ENCODE results near the gene CARS1.
A peak's percentile ranks its signal among the peaks of the same experiment; 100 is the strongest.

Gene CARS1

DNA sequence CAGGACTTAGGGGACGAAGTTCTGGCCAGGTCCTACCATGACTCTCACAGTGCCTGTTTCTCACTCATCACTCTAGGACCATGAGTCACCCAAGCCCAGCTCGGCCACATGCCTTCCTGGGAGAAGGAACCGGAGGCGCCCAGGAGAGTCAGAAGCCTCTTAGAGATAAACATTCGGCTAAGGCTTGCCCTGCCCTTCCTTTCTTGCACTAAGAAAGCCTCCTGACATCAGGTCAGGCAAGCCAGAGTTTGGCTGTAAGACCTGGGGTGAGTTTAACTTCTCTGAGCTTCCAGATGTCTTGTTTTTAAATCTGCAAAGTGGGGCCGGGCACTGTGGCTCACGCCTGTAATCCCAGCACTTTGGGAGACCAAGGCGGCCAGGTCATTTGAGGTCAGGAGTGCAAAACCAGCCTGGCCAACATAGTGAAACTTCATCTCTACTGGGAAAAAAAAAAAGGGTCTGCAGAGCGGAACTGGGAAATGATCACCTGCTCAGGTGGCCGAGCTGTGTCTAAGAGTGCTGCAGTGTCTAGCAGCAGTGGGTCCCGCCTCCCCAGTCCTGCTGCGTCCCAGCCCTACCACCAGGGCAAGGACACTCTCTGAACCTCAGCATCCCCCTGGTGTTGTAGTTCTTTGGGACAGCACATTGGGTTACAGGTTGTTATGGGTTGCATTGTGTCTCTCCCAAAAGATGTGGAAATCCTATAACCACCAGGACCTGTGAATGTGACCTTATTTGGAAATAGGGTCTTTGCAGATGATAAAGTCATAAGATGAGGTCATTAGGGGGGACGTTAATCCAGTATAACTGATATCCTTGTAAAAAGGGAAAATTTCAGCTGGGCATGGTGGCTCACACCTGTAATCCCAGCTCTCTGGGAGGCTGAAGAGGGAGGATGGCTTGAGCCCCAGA, 1.8 kb upstream of the CARS1 start:
- H3K4me3 Mint-ChIP-seq = peak overlapping the region; percentile 75 to 81 (median 79)
- H3K27ac Mint-ChIP-seq = no peak overlapping the region
- TF ChIP-seq, protein P1, sequence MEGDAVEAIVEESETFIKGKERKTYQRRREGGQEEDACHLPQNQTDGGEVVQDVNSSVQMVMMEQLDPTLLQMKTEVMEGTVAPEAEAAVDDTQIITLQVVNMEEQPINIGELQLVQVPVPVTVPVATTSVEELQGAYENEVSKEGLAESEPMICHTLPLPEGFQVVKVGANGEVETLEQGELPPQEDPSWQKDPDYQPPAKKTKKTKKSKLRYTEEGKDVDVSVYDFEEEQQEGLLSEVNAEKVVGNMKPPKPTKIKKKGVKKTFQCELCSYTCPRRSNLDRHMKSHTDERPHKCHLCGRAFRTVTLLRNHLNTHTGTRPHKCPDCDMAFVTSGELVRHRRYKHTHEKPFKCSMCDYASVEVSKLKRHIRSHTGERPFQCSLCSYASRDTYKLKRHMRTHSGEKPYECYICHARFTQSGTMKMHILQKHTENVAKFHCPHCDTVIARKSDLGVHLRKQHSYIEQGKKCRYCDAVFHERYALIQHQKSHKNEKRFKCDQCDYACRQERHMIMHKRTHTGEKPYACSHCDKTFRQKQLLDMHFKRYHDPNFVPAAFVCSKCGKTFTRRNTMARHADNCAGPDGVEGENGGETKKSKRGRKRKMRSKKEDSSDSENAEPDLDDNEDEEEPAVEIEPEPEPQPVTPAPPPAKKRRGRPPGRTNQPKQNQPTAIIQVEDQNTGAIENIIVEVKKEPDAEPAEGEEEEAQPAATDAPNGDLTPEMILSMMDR (IDR thresholded peaks at IDR 0.05; ENCODE audit: unreplicated experiment in 3 of 3) = no peak
- no peaks in the 10 kb centered on the region for H3K36me3 Mint-ChIP-seq (ENCODE audit: low read depth)
- H3K4me1 Mint-ChIP-seq = peaks cover 8% of the 10 kb centered on the region
- H3K9me3 Mint-ChIP-seq = no peaks in the 10 kb centered on the region
- H3K27me3 Mint-ChIP-seq (ENCODE audit: low read depth) = no peaks in the 10 kb centered on the region

DNA sequence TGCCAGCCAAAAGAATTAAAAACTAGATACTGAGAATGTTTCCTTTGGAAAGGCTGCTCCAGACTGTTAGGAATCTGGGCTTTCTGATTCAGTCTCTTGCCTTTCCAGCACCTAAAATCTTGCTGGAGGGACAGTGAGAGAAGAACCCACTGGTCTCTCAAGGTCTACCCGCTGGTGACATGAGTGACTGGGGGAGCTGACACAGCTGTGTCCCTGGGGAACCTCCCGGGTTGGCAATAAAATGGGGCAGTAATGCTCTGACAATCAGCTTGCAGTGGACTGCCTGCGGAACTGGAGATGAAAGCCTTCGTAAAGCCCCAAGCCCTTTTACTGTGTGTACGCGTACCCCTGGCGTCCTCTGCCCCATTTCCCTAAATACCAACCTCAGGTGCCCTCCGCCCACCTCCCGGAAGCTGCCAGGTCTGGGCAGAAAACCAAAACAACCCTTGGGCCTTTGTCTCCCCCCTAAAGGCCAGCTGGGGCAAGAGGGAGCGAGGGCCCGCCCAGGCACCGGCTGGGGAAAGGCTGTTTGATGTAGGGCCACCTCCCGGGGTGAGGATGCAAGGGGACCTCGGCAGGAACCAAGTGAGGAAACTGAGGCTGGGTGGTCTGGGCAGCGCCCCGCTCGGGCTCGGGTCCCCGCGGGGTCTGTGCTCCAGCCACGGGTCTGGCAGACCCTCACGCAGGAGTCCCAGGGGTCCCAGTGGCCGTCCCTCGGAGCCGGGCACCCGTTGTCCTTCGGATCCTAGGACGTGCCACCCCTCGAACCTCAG, 741 bp downstream of the CARS1 start:
- Mint-ChIP-seq H3K27me3 (ENCODE audit: low read depth) (no peaks in the 10 kb centered on the region), H3K36me3 (ENCODE audit: low read depth) (no peaks in the 10 kb centered on the region), H3K4me3 (peak overlapping the region; percentile 94 to 96 (median 95)), H3K4me1 (peaks cover 12% of the 10 kb centered on the region), H3K27ac (no peak overlapping the region), H3K9me3 (no peaks in the 10 kb centered on the region)
- TF ChIP-seq, protein P1 (IDR thresholded peaks at IDR 0.05; ENCODE audit: unreplicated experiment in 3 of 3) = no peak

DNA sequence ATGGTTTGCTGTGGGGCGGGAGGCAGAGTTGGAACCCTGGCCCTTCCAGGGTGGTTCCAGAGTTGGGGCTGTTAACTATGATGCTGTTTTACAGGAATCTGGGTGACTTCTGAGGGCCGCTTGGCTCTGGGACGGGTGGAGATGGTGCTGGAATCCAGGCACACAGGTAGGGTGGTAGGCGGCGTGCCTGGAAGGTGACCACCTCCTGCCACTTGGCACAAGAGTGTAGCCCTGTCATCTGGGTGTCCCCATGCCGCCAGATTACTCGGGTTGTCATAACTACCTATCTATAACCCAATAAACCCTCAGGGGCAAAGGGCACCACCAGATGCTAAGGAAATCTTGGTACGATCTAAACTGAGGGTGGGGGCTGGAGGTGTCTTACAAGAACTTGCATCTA, 1.3 kb downstream of the CARS1 start:
- Mint-ChIP-seq H3K36me3 (ENCODE audit: low read depth) (no peaks in the 10 kb centered on the region), H3K9me3 (no peaks in the 10 kb centered on the region)
- TF ChIP-seq, protein P1 (IDR thresholded peaks at IDR 0.05; ENCODE audit: unreplicated experiment in 3 of 3) = no peak

DNA sequence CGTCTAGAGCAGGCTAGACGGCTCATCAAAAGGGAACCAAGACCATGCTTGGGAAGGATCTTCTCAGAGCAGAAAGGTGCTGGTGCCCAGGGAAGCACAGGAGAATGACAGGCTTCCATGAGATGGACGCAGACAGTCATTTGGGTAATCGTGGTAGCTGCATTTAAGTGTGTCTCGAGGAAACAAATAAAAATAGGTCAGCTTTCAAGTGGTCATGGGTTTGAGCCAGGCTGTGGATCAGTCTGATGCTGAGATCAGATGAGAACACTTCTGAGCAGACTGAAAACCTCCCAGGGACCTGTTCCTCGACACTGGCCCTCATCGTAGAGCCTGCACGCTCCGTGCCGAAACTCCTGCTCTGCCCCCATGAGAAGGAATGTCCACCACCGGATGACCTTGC, 4.7 kb downstream of the CARS1 start:
- Mint-ChIP-seq H3K4me3 (peak overlapping the region in 2 of 3 experiments; percentile 12 to 52), H3K9me3 (no peaks in the 10 kb centered on the region), H3K27ac (peak overlapping the region in 1 of 3 experiments; percentile 57), H3K4me1 (peaks cover 17% of the 10 kb centered on the region), H3K36me3 (ENCODE audit: low read depth) (no peaks in the 10 kb centered on the region), H3K27me3 (ENCODE audit: low read depth) (no peaks in the 10 kb centered on the region)
- TF ChIP-seq, protein P1 (IDR thresholded peaks at IDR 0.05; ENCODE audit: unreplicated experiment in 3 of 3) = no peak

More for the DNA sequence above, 1.3 kb downstream of the CARS1 start:
- H3K4me3 Mint-ChIP-seq = peak overlapping the region; percentile 87 to 95 (median 89)
- H3K27ac Mint-ChIP-seq = no peak overlapping the region
- peaks cover 12% of the 10 kb centered on the region for H3K4me1 Mint-ChIP-seq
- H3K27me3 Mint-ChIP-seq (ENCODE audit: low read depth) = no peaks in the 10 kb centered on the region

DNA sequence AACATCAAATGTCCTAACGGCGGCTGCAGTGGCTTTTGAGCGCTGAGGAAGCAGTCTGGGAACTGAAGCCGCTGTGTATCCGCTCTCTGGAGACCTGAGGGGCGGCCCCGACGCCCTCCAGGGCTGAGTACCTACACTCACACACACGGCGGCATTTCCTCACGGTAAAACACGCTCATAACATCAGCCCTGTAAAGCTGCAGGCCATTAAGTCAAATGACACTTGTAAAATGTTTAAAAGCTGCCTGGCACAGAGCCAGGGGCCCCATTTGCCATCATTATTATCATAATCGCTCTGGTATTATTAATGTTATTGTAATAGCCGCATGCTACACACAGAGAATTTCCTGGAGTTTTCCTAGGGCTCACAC, 5.1 kb downstream of the CARS1 start:
- Mint-ChIP-seq H3K4me1 (peaks cover 17% of the 10 kb centered on the region), H3K27ac (no peak overlapping the region), H3K36me3 (ENCODE audit: low read depth) (no peaks in the 10 kb centered on the region), H3K9me3 (no peaks in the 10 kb centered on the region), H3K27me3 (ENCODE audit: low read depth) (no peaks in the 10 kb centered on the region), H3K4me3 (no peak overlapping the region)
- TF ChIP-seq, protein P1 (IDR thresholded peaks at IDR 0.05; ENCODE audit: unreplicated experiment in 3 of 3) = no peak
